Hematopoietic multipotent progenitor cell treated with erythropoietin and hydrocortisone succinate and interleukin-3 and kit ligand, for 15 days (in vitro differentiated cells): ENCODE results near the gene DDX46.
"Not testable (repeated sequence)": the region's sequence is repeated elsewhere in the genome, so short reads cannot be mapped to it uniquely, and the experiment has no call there.

Experiments used
- DNase-seq: peaks from one replicate; pipeline ENCODE4 v3.0.0-alpha.2; 2015; ENCODE audit warnings: low spot score

Gene DDX46

GRCh38 chr5:134845335-134845851 lies 86.8 kb downstream of the DDX46 start:
- no peak for DNase-seq

DNA sequence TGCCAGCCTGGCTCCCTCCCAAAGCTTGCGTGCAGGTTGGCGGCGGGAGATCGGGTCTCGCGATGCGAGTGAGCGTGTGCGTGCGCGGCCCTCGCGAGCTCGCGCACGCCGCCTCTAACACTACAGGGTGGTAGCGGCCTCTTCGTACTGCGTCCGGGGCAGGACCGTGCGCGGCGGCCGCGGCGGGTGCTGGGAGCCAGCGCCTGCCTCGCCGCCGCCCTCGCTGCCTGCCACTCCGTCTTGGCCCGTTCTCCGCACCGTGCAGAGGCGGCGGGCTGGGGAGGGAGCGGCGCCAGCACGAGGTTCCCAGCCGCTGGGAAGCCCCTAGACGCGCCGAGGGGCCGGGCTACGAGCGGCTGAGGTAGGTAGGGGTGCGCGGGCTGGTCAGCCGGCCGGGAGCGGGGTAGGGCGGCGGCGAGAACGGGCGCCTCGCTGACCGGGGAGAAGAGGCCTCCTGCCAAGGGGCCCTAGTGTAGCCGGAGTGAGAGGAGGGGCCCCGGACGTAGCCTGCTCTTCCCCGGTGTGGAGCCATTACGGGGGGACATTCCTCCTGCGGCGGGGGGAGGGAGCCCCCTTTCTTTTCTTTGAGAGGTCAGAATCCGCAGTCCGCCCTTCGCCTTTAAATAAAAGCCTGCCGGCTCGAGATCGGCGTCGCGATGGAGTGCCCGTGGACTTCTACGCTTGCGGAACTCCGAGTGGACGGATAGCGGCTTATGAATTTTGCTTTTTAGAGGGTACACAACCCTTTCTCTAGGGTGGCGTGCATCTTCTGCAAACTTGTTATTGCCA lies 87.5 kb downstream of the DDX46 start, which contains the start of gene C5orf24:
Gene C5orf24, plus strand, starts transcription at position 117 of the 789 bp plus-strand sequence. CDS start 8,933 bp downstream, outside the sequence.
- DNase-seq, result peak; percentile 92

DNA sequence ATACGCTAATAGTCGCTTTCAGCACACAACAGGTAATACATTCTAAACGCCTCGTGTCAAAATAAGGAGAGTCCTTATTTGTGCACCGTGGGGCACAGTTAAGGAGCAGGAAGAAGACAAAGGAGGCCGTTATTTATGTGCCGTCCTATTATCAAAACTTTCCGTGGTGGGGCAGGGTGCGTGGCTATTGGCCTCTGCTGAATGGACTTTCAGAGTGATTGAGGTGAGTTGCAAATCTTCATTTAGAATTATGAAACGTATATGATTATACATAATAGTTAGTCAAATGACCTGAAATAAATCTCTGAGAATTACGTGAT lies 88.0 kb downstream of the DDX46 start:
- DNase-seq, result no peak

- DNase-seq, result not testable (repeated sequence)
Observed at GRCh38 chr5:134849434-134849933, 90.9 kb downstream of the DDX46 start.

DNA sequence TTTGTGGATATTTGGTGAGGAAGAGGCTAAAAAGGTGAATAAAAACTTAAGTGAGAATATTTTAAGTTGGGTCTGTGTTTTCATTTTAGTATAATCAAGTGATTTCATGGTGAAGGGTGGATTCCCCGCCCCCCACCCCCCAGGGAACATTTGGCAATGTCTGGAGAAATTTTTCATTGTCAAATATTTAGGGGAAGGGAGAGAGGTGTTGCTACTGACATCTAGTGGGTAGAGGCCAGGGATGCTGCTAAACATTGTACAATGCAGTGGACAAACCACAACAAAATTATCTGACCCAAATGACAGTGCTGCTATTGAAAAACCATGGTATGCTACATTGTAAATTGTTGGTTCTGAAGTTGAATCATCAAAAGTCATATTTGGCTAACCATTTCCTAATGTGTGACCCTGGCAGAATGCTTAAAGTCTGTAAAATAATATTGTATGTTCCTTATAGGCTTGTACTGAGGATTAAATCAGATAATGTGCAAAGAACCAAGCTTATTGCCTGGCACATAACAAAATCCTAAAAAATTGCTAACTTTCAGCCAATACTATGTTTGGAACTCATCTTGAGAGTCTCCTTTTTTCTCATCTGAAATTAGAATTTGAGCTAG lies 92.8 kb downstream of the DDX46 start:
- DNase-seq, result no peak

- DNase-seq, result not testable (repeated sequence)
Observed at GRCh38 chr5:134856465-134856864, 97.9 kb downstream of the DDX46 start.

DNA sequence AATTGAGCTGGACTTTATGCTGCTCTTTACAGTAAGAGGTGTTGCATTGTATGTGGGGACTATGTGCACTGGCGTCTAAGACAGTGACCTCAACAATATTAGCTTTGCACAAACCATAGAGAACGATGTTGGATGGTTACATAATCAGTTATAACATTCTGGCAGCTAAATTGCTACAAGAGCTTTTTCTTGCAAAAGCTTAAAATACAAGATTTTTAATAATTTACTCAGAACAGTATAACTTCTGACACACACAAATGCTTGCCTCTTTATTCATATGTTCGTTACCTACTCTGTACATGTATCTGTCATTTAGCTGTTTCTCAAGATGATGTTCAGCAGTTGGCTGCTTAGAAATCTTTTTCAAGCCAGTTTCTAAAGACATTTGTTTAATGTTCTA lies 98.8 kb downstream of the DDX46 start:
- DNase-seq, result no peak

DNA sequence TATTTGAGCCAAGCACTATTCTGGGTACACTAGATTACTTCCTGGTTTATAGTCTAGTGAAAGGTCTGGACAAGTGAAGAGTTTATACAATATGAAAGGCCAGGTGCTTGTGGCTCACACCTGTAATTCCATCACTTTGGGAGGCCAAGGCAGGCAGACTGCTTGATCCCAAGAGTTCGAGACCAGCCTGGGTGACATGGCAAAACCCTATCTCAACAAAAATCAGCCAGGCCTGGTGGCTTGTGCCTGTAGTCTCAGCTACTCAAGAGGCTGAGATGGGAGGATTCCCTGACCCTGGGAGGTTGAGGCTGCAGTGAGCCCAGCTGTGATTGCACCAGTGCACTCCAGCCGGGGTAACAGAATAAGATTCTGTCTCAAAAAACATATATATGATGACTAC lies 106.1 kb downstream of the DDX46 start:
- no peak for DNase-seq

GRCh38 chr5:134873494-134873893 lies 114.9 kb downstream of the DDX46 start:
- no peak for DNase-seq

DNA sequence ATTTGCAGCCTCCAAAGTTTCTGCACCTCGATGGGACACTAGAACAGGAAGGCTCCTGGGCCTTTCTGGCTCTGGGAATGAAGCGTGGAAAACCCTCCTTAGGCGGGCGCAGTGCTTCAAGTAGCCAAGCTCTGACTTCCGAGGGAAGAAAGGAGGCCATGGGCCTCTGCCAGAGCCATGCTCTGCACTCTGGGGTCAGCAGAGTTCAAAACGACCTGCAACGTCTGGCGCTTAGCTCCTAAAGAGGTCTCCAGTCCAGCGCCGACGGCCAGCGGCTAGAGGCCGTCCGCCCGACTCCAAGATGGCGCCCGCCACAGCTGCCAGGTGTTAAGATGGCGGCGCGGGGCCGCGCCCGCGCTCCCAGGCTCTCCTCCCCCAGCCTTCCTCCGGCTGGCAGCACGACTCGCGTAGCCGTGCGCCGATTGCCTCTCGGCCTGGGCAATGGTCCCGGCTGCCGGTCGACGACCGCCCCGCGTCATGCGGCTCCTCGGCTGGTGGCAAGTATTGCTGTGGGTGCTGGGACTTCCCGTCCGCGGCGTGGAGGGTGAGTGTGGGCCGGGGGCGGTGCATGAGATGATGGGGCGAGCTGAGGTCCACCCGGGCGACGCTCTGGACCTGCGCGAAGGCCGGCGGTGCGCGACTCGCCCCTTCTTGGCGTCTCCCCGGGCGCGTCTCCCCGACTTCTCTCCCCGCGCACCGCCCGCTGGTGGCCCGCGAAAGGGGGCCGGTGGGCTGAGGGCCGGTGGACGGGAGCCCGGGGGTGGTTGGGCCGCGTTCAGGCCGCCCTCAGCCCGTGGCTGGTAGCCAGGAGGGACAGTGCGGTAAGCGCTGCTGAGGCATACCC lies 115.6 kb downstream of the DDX46 start, which contains the start of gene TXNDC15:
Gene TXNDC15, plus strand, starts transcription at position 385 of the 844 bp plus-strand sequence. Its CDS starts 57 bp downstream, at position 442.
- DNase-seq, result peak; percentile 82

- peak; percentile 31 for DNase-seq
Observed at GRCh38 chr5:134874831-134875655, 116.5 kb downstream of the DDX46 start.

DNA sequence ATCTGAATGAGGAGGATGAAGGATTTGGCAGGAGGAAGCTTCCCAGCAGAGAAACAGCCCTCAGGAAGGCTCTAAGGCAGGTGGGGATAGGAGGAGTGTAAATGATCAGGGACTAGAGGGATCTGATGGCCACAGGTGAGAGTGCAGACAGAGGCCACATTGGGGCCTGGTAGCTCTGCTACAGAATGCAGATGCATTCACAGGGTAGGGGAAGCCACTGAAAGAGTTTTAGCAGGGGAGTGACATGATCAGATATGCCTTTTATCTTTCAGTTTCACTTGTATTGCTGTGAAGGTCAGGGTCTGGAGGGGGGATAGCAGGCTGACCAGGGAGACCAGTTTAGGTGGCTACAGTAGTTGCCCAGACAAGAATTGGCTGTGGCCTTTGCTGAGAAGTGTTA lies 118.6 kb downstream of the DDX46 start:
- DNase-seq, result no peak

DNA sequence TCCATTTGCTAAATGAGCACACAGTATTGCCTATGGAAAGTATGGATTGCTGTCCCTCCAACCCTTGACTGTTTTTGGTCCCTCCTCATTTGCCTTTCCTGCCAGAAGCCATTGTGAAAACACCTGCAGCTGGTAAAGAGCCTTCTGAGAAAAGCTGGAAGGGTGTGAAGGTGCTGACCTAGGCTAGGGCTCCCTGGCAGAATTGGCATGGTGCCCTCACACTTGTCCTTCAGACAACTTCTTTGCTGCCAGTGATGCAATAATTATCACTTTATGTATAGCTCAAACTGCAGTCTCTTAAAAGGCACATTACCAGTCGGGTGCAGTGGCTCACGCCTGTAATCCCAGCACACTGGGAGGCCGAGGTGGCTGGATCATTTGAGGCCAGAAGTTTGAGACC lies 119.8 kb downstream of the DDX46 start:
- DNase-seq, result no peak

- no peak for DNase-seq
Observed at GRCh38 chr5:134879456-134879855, 120.9 kb downstream of the DDX46 start.
